Caco-2 (cell line): ENCODE measurements around the gene LACTB. TPM values are rescaled to one million over a fixed set of nuclear protein-coding genes. Genes with fewer than 3 reads are reported as not detected.

ENCODE experiments used
- BruUV-seq: library from RNA; stranded (reverse); fragments of 400-500 nt; replicated peaks from 2 replicates; lab custom pipeline; 2021; lab: Mats Ljungman, UMichigan
- CTCF ChIA-PET: fragments of 300-600 bp; sonication (Branson Sonifier 250); formaldehyde crosslinking; loops from one replicate; lab custom pipeline; 2022; ENCODE audit warnings: antibody characterized with exemption; lab: Charles Lee
- POLR2A ChIA-PET: fragments of 300-600 bp; sonication (Branson Sonifier 250); formaldehyde crosslinking; loops from one replicate; lab custom pipeline; 2022; ENCODE audit warnings: antibody characterized with exemption; lab: Charles Lee
- DNase-seq, 2 experiments: peaks; one replicate each; pipeline versions ENCODE4 v3.0.0 to v3.0.0-alpha.2; 2020 to 2022
- H3K27me3 ChIP-seq: replicated peaks from 2 replicates; pipeline ENCODE4 v1.6.0; 2011; ENCODE audit warnings: low read length; ENCODE audit not compliant: control insufficient read depth, insufficient read depth
- H3K36me3 ChIP-seq: 2 replicates; pipeline ENCODE4 v1.5.1; 2011; ENCODE audit warnings: low read length; ENCODE audit not compliant: control insufficient read depth, insufficient read depth
- H3K4me1 ChIP-seq: fragments of 250-450 bp; sonication (Bioruptor Pico); 2 replicates; pipeline ENCODE4 v1.5.1; 2020; ENCODE audit warnings: mild to moderate bottlenecking
- H3K4me3 ChIP-seq: 2 replicates; pipeline ENCODE4 v1.5.1; 2011; ENCODE audit warnings: low read depth, mild to moderate bottlenecking, control low read depth, low read length
- H3K9me3 ChIP-seq: fragments of 250-450 bp; sonication (Bioruptor Pico); 2 replicates; pipeline ENCODE4 v1.5.1; 2020; ENCODE audit warnings: mild to moderate bottlenecking, moderate library complexity
- H3K27ac Mint-ChIP-seq: one replicate; pipeline ENCODE4 v1.8.0; 2022; ENCODE audit warnings: mixed read lengths; ENCODE audit not compliant: unreplicated experiment
- H3K27me3 Mint-ChIP-seq: one replicate; pipeline ENCODE4 v1.8.0; 2022; ENCODE audit warnings: mixed read lengths; ENCODE audit not compliant: insufficient read depth, unreplicated experiment
- H3K36me3 Mint-ChIP-seq: one replicate; pipeline ENCODE4 v1.8.0; 2022; ENCODE audit warnings: mild to moderate bottlenecking, mixed read lengths; ENCODE audit not compliant: insufficient read depth, unreplicated experiment
- H3K4me1 Mint-ChIP-seq: one replicate; pipeline ENCODE4 v1.8.0; 2022; ENCODE audit warnings: low read depth, mixed read lengths; ENCODE audit not compliant: unreplicated experiment
- H3K4me3 Mint-ChIP-seq: one replicate; pipeline ENCODE4 v1.8.0; 2022; ENCODE audit warnings: mild to moderate bottlenecking, moderate library complexity, mixed read lengths; ENCODE audit not compliant: unreplicated experiment
- H3K9me3 Mint-ChIP-seq: one replicate; pipeline ENCODE4 v1.8.0; 2022; ENCODE audit warnings: mixed read lengths; ENCODE audit not compliant: unreplicated experiment
- intact Hi-C: fragments of 100-400 bp; cut with micrococcal nuclease; formaldehyde crosslinking; loops from one replicate; pipeline ENCODE4 v1.10.0; 2022; ENCODE audit not compliant: unreplicated experiment
- total RNA-seq: library from RNA; stranded (reverse); gene quantifications from 2 replicates; pipeline ENCODE4 v1.2.3, GENCODE V29; 2022
- TF ChIP-seq, protein P1 (sequence below), 2 experiments: fragments of 200-600 bp in 1 of 2; IDR thresholded peaks; 1 replicate in 1 of 2; 2 replicates in 1 of 2; pipeline versions ENCODE4 v1.5.1 to v1.8.0; 2011 to 2022; ENCODE audit warnings: antibody characterized with exemption in 1 of 2, control low read depth in 1 of 2, inconsistent platforms in 1 of 2, low read depth in 1 of 2, low read length in 1 of 2, mild to moderate bottlenecking in 1 of 2, moderate library complexity in 1 of 2; ENCODE audit not compliant: insufficient read depth in 1 of 2, severe bottlenecking in 1 of 2, unreplicated experiment in 1 of 2

LACTB gene
- total RNA-seq, 1 experiment from 2014 or later, result 8.4 TPM

DNA sequence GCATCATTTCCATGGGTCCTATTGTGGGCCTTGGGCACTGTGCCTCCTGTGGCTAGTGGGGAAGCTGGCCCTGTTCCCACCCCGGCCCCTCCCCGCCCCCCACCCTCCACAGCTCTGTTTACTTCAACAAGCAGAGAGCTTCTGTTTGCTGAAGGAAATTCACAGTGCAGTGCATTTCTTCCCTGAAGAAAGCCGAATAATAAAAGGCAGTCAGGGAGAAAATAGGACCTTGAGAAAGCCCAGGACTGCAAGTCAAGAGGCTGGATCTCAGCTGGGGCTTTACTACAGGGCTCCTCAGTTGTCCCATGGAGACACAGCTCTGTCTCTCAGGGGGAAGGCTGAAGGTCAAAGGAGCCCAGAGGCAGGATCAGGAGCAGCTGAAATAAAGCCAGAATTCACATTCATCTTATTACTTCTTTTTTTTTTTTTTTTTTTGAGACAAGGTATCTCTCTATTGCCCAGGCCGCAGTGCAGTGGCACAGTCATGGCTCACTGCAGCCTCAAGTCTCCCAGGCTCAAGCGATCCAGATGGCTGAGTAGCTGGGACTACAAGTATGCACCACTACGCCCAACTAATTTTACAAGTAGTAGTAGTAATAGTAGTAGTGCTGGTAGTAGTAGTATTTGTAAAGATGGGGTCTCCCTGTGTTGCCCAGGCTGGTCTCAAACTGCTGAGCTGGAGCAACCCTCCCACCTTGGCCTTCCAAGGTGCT, 33.0 kb upstream of the LACTB start:
- intact Hi-C loops, result no loop called here
- Histone ChIP-seq H3K9me3 (no peaks in the 10 kb centered on the region), H3K27me3 (no peaks in the 10 kb centered on the region), H3K4me1 (peaks cover 5% of the 10 kb centered on the region; the same call in 1 of the 2 replicates), H3K36me3 (no peaks in the 10 kb centered on the region), H3K4me3 (no peak overlapping the region)
- no peaks in the 10 kb centered on the region for H3K27me3 Mint-ChIP-seq
- no peak for DNase-seq
- H3K4me1 Mint-ChIP-seq, result peaks cover 14% of the 10 kb centered on the region
- H3K36me3 Mint-ChIP-seq, result peaks cover under 1% of the 10 kb centered on the region
- no peak overlapping the region for H3K4me3 Mint-ChIP-seq
- ChIA-PET POLR2A (interaction anchor here (1.9 kb wide), 1 partner anchor 41 kb away, joined by 4 read pairs; no protein-coding TSS in a partner anchor), CTCF (interaction anchor here (0.9 to 1.8 kb wide), 3 partner anchors 27 to 41 kb away, joined by 5 to 12 read pairs (median 11); no protein-coding TSS in a partner anchor)
- H3K27ac Mint-ChIP-seq, result no peak overlapping the region
- TF ChIP-seq, protein P1, sequence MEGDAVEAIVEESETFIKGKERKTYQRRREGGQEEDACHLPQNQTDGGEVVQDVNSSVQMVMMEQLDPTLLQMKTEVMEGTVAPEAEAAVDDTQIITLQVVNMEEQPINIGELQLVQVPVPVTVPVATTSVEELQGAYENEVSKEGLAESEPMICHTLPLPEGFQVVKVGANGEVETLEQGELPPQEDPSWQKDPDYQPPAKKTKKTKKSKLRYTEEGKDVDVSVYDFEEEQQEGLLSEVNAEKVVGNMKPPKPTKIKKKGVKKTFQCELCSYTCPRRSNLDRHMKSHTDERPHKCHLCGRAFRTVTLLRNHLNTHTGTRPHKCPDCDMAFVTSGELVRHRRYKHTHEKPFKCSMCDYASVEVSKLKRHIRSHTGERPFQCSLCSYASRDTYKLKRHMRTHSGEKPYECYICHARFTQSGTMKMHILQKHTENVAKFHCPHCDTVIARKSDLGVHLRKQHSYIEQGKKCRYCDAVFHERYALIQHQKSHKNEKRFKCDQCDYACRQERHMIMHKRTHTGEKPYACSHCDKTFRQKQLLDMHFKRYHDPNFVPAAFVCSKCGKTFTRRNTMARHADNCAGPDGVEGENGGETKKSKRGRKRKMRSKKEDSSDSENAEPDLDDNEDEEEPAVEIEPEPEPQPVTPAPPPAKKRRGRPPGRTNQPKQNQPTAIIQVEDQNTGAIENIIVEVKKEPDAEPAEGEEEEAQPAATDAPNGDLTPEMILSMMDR (IDR thresholded peaks at IDR 0.05; ENCODE audit: insufficient read depth in 1 of 2, low read depth in 1 of 2, low read length in 1 of 2, severe bottlenecking in 1 of 2, unreplicated experiment in 1 of 2), result no peak
- H3K9me3 Mint-ChIP-seq, result no peaks in the 10 kb centered on the region
- BruUV-seq, result no TSS peak

DNA sequence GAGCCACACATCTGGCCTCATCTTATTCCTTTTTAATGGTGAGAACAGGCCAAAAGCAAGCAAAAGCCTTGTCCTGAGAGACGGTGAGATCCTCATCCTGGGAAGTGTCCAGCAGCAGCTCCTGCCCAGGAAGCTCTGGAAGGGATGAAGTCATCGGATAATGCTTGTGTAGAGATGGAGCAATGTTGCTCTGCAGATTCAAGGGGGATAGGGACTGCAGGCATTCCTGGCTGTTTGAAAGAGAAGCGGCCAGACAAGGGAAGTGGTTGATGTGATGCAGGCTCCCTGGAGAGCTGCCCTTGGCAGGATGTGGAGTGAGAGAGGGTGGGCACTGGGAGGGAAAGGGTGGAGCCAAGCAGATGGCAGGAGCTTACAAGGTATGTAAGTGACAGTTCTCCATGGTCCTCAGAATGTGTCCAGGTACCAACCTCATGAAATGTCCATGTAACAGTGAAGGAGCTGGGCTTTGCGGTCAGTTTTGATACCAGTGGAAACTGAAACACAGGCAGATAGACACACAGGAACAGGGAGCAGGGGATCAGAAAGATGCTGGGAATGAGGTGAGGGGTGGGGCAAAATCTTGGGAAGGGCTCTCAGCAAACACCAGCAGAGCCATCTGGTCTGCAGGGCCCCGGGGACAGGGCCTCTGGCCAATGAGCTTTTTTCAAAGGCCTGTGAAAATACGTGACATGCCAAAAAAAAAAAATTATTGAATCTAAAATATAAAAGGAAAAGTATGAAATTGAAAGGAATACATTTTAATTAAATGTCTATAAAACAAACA, 32.2 kb upstream of the LACTB start:
- Mint-ChIP-seq H3K4me1 (peaks cover 15% of the 10 kb centered on the region), H3K36me3 (no peaks in the 10 kb centered on the region), H3K9me3 (no peaks in the 10 kb centered on the region), H3K27ac (peak overlapping the region; percentile 51), H3K4me3 (no peak overlapping the region), H3K27me3 (no peaks in the 10 kb centered on the region)
- H3K36me3 ChIP-seq, result no peaks in the 10 kb centered on the region
- POLR2A ChIA-PET, result interaction anchor here (1.9 kb wide), 1 partner anchor 42 kb away, joined by 4 read pairs; no protein-coding TSS in a partner anchor
- no peak for DNase-seq
- no peak overlapping the region for H3K4me3 ChIP-seq
- intact Hi-C loops, result loop anchor here (10.0 kb wide), 1 partner anchor 245 kb away; no protein-coding TSS in a partner anchor
- H3K4me1 ChIP-seq, result peaks cover 6% of the 10 kb centered on the region
- TF ChIP-seq, protein P1 (IDR thresholded peaks at IDR 0.05; ENCODE audit: insufficient read depth in 1 of 2, low read depth in 1 of 2, low read length in 1 of 2, severe bottlenecking in 1 of 2, unreplicated experiment in 1 of 2), result no peak
- no TSS peak for BruUV-seq
- H3K9me3 ChIP-seq, result no peaks in the 10 kb centered on the region
- CTCF ChIA-PET, result interaction anchor here (0.6 to 1.8 kb wide), 4 partner anchors 26 to 188 kb away, joined by 3 to 11 read pairs (median 4); partner anchors contain the start of gene TPM1
- no peaks in the 10 kb centered on the region for H3K27me3 ChIP-seq

DNA sequence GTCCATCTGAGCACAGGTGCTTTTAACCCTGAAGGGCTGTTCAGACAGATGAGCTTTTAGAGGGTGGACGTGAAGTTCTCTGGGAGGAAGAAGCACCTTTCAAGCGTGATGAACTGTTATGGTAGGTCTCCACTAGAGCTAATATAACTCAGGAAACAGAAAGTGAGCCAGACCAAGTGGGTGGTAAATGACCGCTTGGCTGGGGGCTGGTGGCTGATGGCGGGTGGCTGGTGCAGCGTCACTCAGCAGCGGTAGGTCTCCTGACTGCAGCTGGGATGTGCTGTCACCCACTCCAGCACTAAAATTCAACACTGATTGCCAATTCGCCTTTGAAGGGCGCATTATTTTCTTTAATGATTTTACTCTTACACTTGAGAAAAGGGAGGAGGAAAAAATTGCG, 31.2 kb upstream of the LACTB start:
- DNase-seq, result no peak
- Histone ChIP-seq H3K9me3 (no peaks in the 10 kb centered on the region), H3K27me3 (no peaks in the 10 kb centered on the region), H3K36me3 (no peaks in the 10 kb centered on the region), H3K4me1 (peaks cover 6% of the 10 kb centered on the region), H3K4me3 (no peak overlapping the region)
- intact Hi-C loops, result loop anchor here (10.0 kb wide), 1 partner anchor 246 kb away; no protein-coding TSS in a partner anchor
- no peaks in the 10 kb centered on the region for H3K9me3 Mint-ChIP-seq
- H3K4me3 Mint-ChIP-seq, result no peak overlapping the region
- TF ChIP-seq, protein P1 (IDR thresholded peaks at IDR 0.05; ENCODE audit: insufficient read depth in 1 of 2, low read depth in 1 of 2, low read length in 1 of 2, severe bottlenecking in 1 of 2, unreplicated experiment in 1 of 2), result no peak
- BruUV-seq, result no TSS peak
- CTCF ChIA-PET, result interaction anchor here (0.6 to 1.8 kb wide), 2 partner anchors 43 to 48 kb away, joined by 3 to 11 read pairs; partner anchors contain the start of gene TPM1
- H3K36me3 Mint-ChIP-seq, result no peaks in the 10 kb centered on the region
- POLR2A ChIA-PET, result interaction anchor here (1.9 kb wide), 1 partner anchor 43 kb away, joined by 4 read pairs; no protein-coding TSS in a partner anchor
- no peak overlapping the region for H3K27ac Mint-ChIP-seq
- H3K4me1 Mint-ChIP-seq, result peaks cover 15% of the 10 kb centered on the region
- no peaks in the 10 kb centered on the region for H3K27me3 Mint-ChIP-seq
